ENCODE results near the gene C10orf120. TPM values are rescaled to one million over a fixed set of nuclear protein-coding genes. Genes with fewer than 3 reads are reported as not detected.

C10orf120 gene
- total and polyA plus RNA-seq, 2 experiments from 2014 or later: not detected

DNA sequence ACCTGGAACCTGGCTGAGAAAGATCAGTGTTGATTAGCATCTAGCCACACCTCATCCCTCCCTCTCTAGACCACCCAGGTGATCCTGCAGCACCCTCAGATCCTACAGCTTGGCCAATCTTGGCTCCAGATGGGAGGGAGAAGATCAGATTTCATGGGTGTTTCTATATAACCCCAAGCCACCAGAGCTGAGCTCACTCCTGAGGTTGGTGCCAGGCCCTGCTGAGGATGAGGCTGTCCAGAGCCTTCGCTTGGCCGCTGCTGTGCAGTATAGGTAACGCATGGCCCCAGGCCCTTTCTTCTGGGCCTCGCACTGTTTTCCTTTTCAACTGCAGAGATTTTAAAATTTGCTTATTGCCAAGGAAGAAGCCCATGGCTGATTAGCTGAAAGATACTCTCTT is 27.0 kb downstream of the C10orf120 start:
- H3K79me2 ChIP-seq (ENCODE audit: insufficient read depth): no peaks in the 10 kb centered on the region
- TF ChIP-seq EZH2phosphoT487 (IDR thresholded peaks at IDR 0.05; ENCODE audit: insufficient read depth, low read depth): no peak
- no peak for TF ChIP-seq EZH2 (IDR thresholded peaks at IDR 0.05; ENCODE audit: insufficient read depth, poor library complexity, severe bottlenecking)
- no peak overlapping the region for H2AFZ ChIP-seq
- H3K9ac ChIP-seq: no peak overlapping the region
- H3K4me2 ChIP-seq (ENCODE audit: unreplicated experiment): no peak overlapping the region
- H3K27me3 ChIP-seq (replicated peaks; ENCODE audit: insufficient read depth): no peaks in the 10 kb centered on the region; the same call in 1 of the 2 replicates
- H3K4me1 ChIP-seq (ENCODE audit: insufficient read depth): no peaks in the 10 kb centered on the region
- H3K9me2 ChIP-seq (ENCODE audit: insufficient read depth): no peaks in the 10 kb centered on the region
- H3K9me3 ChIP-seq (ENCODE audit: low read depth): no peaks in the 10 kb centered on the region
- no peak overlapping the region for H3K27ac ChIP-seq
- WGBS, 2 experiments (ENCODE audit: low coverage in 1 of 2, low lambda C conversion rate in 2 of 2, missing lambda C conversion rate in 2 of 2): 50 to 63% methylated on average over 4 of the region's 4 CpGs
- H3F3A ChIP-seq (ENCODE audit: insufficient read depth): no peaks in the 10 kb centered on the region
- H3K36me3 ChIP-seq (ENCODE audit: low read depth): no peaks in the 10 kb centered on the region
- no peak overlapping the region for H3K4me3 ChIP-seq
- in situ Hi-C loops (cut with MboI): no loop called here
- DNase-seq: no peak
- no peaks in the 10 kb centered on the region for H4K20me1 ChIP-seq (ENCODE audit: insufficient read depth)

DNA sequence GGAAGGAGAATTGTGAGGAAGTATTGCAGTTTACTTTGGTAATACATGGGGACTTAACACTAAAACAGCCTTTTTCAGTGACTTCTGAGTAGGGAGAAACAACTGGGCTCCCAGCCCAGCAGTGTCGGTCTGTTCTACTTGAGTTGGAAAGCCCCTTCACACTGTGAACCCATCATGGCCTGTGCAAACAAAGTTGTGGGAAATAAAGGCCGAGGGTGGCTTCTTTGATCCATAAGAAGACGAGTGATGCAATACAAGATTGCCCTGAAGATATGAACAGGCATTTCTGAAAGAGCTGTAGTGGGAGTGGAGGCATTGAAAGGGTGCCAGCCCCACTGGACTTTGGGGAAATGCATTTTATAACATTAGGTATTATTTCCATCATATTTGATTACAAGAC is 28.3 kb downstream of the C10orf120 start:
- no peak overlapping the region for H2AFZ ChIP-seq
- no peaks in the 10 kb centered on the region for H3K79me2 ChIP-seq (ENCODE audit: insufficient read depth)
- H3K27ac ChIP-seq: no peak overlapping the region
- H4K20me1 ChIP-seq (ENCODE audit: insufficient read depth): no peaks in the 10 kb centered on the region
- no peak for DNase-seq
- WGBS, 2 experiments (ENCODE audit: low coverage in 1 of 2, low lambda C conversion rate in 2 of 2, missing lambda C conversion rate in 2 of 2): 13 to 15% methylated on average over 3 of the region's 3 CpGs
- H3K9me2 ChIP-seq (ENCODE audit: insufficient read depth): no peaks in the 10 kb centered on the region
- no peak overlapping the region for H3K4me3 ChIP-seq
- no peaks in the 10 kb centered on the region for H3K9me3 ChIP-seq (ENCODE audit: low read depth)
- no peaks in the 10 kb centered on the region for H3F3A ChIP-seq (ENCODE audit: insufficient read depth)
- H3K9ac ChIP-seq: no peak overlapping the region
- no peaks in the 10 kb centered on the region for H3K36me3 ChIP-seq (ENCODE audit: low read depth)
- H3K4me1 ChIP-seq (ENCODE audit: insufficient read depth): no peaks in the 10 kb centered on the region
- H3K27me3 ChIP-seq (replicated peaks; ENCODE audit: insufficient read depth): no peaks in the 10 kb centered on the region; the same call in 1 of the 2 replicates
- no peak overlapping the region for H3K4me2 ChIP-seq (ENCODE audit: unreplicated experiment)
- TF ChIP-seq EZH2phosphoT487 (IDR thresholded peaks at IDR 0.05; ENCODE audit: insufficient read depth, low read depth) (no peak), EZH2 (IDR thresholded peaks at IDR 0.05; ENCODE audit: insufficient read depth, poor library complexity, severe bottlenecking) (no peak)
- in situ Hi-C loops (cut with MboI): no loop called here

DNA sequence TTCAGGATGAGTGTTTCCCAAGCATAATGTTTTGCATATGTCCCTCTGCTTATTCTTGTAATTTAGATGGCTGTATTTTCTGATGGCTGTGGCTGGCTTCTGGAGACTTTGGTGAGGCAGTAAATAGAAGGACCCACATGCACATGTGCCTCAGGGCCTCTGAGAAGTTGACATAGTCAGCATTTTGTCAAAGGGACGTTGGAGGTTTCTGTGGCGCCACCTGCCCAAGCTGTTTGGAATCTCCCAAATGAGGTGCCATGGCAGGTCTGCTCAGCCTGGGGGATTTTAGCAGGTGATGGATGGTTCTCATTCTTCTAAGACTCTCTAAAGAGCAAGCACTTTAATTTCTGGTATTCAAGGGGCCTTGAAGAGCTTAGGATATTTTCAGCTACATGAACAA is 29.8 kb downstream of the C10orf120 start:
- in situ Hi-C loops (cut with MboI): no loop called here
- H2AFZ ChIP-seq: no peak overlapping the region
- WGBS, 2 experiments (ENCODE audit: low coverage in 1 of 2, low lambda C conversion rate in 2 of 2, missing lambda C conversion rate in 2 of 2): 11 to 27% methylated on average over 2 of the region's 2 CpGs

DNA sequence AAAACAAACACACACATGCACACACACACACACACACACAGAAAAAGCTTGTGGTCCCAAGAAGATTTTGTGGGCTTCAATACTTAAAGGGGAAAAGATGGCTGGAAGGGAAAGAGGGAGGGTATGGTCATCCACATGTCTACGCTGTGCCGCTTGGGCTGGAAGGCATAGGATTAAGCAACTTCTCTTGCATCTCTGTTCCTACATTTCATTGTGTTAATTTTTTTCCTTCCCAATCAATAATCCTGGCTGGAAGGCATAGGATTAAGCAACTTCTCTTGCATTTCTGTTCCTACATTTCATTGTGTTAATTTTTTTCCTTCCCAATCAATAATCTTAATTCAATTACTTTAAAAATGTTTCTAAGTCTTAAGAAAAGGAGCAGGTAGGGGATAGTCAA is 30.6 kb downstream of the C10orf120 start:
- Histone ChIP-seq H4K20me1 (ENCODE audit: insufficient read depth) (no peaks in the 10 kb centered on the region), H3K27me3 (replicated peaks; ENCODE audit: insufficient read depth) (no peaks in the 10 kb centered on the region), H2AFZ (no peak overlapping the region), H3F3A (ENCODE audit: insufficient read depth) (no peaks in the 10 kb centered on the region), H3K4me3 (no peak overlapping the region), H3K79me2 (ENCODE audit: insufficient read depth) (no peaks in the 10 kb centered on the region), H3K4me2 (ENCODE audit: unreplicated experiment) (no peak overlapping the region), H3K9me2 (ENCODE audit: insufficient read depth) (no peaks in the 10 kb centered on the region), H3K9ac (no peak overlapping the region), H3K4me1 (ENCODE audit: insufficient read depth) (no peaks in the 10 kb centered on the region), H3K9me3 (ENCODE audit: low read depth) (no peaks in the 10 kb centered on the region), H3K36me3 (ENCODE audit: low read depth) (no peaks in the 10 kb centered on the region), H3K27ac (no peak overlapping the region)
- in situ Hi-C loops (cut with MboI): no loop called here
- TF ChIP-seq EZH2phosphoT487 (IDR thresholded peaks at IDR 0.05; ENCODE audit: insufficient read depth, low read depth) (no peak), EZH2 (IDR thresholded peaks at IDR 0.05; ENCODE audit: insufficient read depth, poor library complexity, severe bottlenecking) (no peak)
- 53 to 71% methylated on average over 2 of the region's 2 CpGs for WGBS, 2 experiments (ENCODE audit: low coverage in 1 of 2, low lambda C conversion rate in 2 of 2, missing lambda C conversion rate in 2 of 2)
- no peak for DNase-seq

More for the DNA sequence above, 29.8 kb downstream of the C10orf120 start:
- no peak for DNase-seq
- Histone ChIP-seq H3K9me2 (ENCODE audit: insufficient read depth) (no peaks in the 10 kb centered on the region), H3K36me3 (ENCODE audit: low read depth) (no peaks in the 10 kb centered on the region), H3K4me1 (ENCODE audit: insufficient read depth) (no peaks in the 10 kb centered on the region), H3K4me3 (no peak overlapping the region), H3K4me2 (ENCODE audit: unreplicated experiment) (no peak overlapping the region), H3F3A (ENCODE audit: insufficient read depth) (no peaks in the 10 kb centered on the region), H4K20me1 (ENCODE audit: insufficient read depth) (no peaks in the 10 kb centered on the region), H3K9ac (no peak overlapping the region), H3K9me3 (ENCODE audit: low read depth) (no peaks in the 10 kb centered on the region), H3K27ac (no peak overlapping the region), H3K27me3 (replicated peaks; ENCODE audit: insufficient read depth) (no peaks in the 10 kb centered on the region; the same call in 1 of the 2 replicates), H3K79me2 (ENCODE audit: insufficient read depth) (no peaks in the 10 kb centered on the region)
- TF ChIP-seq EZH2phosphoT487 (IDR thresholded peaks at IDR 0.05; ENCODE audit: insufficient read depth, low read depth) (no peak), EZH2 (IDR thresholded peaks at IDR 0.05; ENCODE audit: insufficient read depth, poor library complexity, severe bottlenecking) (no peak)

DNA sequence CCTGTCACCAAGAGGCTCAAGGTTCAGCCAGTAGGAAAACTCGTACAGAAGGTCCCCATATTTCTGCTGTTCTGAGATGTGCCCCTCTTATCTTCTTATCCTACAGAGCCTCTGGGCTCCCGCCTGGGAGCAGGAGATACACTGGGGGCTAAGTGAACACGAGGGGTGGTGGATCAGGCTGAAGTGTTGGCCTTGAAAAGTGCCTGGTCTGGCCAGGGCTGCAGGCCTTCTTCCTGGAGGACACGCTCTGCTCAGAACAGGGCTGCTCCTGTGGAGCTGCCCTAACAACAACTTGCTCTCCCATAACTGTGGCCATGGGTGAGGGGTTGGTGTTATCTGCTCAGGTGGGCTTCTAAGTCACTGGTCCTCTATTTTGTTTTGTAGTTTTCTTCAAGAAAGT is 33.7 kb downstream of the C10orf120 start:
- no peaks in the 10 kb centered on the region for H3K36me3 ChIP-seq (ENCODE audit: low read depth)
- no peak overlapping the region for H2AFZ ChIP-seq
- H3K4me3 ChIP-seq: no peak overlapping the region
- H3K27me3 ChIP-seq (replicated peaks; ENCODE audit: insufficient read depth): 0 out of 2 replicates have a peak, but pooled peaks cover 4% of the 10 kb centered on the region
- H3K27ac ChIP-seq: no peak overlapping the region
- H3K79me2 ChIP-seq (ENCODE audit: insufficient read depth): no peaks in the 10 kb centered on the region
- in situ Hi-C loops (cut with MboI): no loop called here
- no peaks in the 10 kb centered on the region for H3K9me2 ChIP-seq (ENCODE audit: insufficient read depth)
- WGBS, 2 experiments (ENCODE audit: low coverage in 1 of 2, low lambda C conversion rate in 2 of 2, missing lambda C conversion rate in 2 of 2): 17 to 24% methylated on average over 4 of the region's 4 CpGs
- H3F3A ChIP-seq (ENCODE audit: insufficient read depth): no peaks in the 10 kb centered on the region
- no peak overlapping the region for H3K9ac ChIP-seq
- H3K4me1 ChIP-seq (ENCODE audit: insufficient read depth): no peaks in the 10 kb centered on the region
- no peak for TF ChIP-seq EZH2 (IDR thresholded peaks at IDR 0.05; ENCODE audit: insufficient read depth, poor library complexity, severe bottlenecking)
- TF ChIP-seq EZH2phosphoT487 (IDR thresholded peaks at IDR 0.05; ENCODE audit: insufficient read depth, low read depth): no peak
- no peaks in the 10 kb centered on the region for H4K20me1 ChIP-seq (ENCODE audit: insufficient read depth)
- H3K4me2 ChIP-seq (ENCODE audit: unreplicated experiment): no peak overlapping the region
- DNase-seq: no peak
- H3K9me3 ChIP-seq (ENCODE audit: low read depth): no peaks in the 10 kb centered on the region
